MM.1S (cell line): ENCODE data around the gene SH2D4B.

Experiments used
- CTCF ChIP-seq: fragments of 300-600 bp; sonication (generic); IDR thresholded peaks from 2 replicates; pipeline ENCODE4 v1.5.1; 2016; ENCODE audit warnings: antibody characterized with exemption, low read length, mixed read lengths
- EZH2 ChIP-seq: fragments of 300-600 bp; sonication (generic); optimal IDR thresholded peaks from 2 replicates; pipeline ENCODE3; 2017; ENCODE audit warnings: low read depth, mild to moderate bottlenecking, antibody characterized with exemption, low read length, mixed read lengths
- EZH2phosphoT487 ChIP-seq: fragments of 300-600 bp; sonication (generic); IDR thresholded peaks from 2 replicates; pipeline ENCODE4 v1.6.1; 2018; ENCODE audit warnings: antibody characterized with exemption, low read length

- TF ChIP-seq CTCF (no peak), EZH2 (no peak), EZH2phosphoT487 (no peak)
These were observed 105.0 kb downstream of the SH2D4B start for GRCh38 chr10:80642661-80643060.
